Heart left ventricle (tissue), 16 donors: ENCODE measurements around the gene SLC8A3. TPM values are rescaled to one million over a fixed set of nuclear protein-coding genes. Genes with fewer than 3 reads are reported as not detected.

Source experiments
- ATAC-seq, 4 donors: fragments of 200-7000 bp; cut with Tn5 transposase; one replicate each; pipeline ENCODE4 v1.9.1; 2020 to 2022; ENCODE audit warnings: moderate library complexity in 4 of 4, mild to moderate bottlenecking in 3 of 4, moderate number of reproducible peaks in 1 of 4
- DNase-seq, 5 donors: peaks; one replicate each; pipeline ENCODE4 v3.0.0-alpha.2; 2020
- H3K27ac ChIP-seq, 12 donors: fragments of 200-600 bp; sonication (generic) in 4 of 12; one replicate each; pipeline versions ENCODE4 v1.5.0 to v1.8.0; 2016 to 2022; ENCODE audit warnings: mild to moderate bottlenecking in 2 of 12
- H3K27me3 ChIP-seq, 9 donors: fragments of 200-600 bp; sonication (generic) in 2 of 9; one replicate each; pipeline versions ENCODE4 v1.5.1 to v1.8.0; 2016 to 2022; ENCODE audit warnings: mild to moderate bottlenecking in 3 of 9
- H3K36me3 ChIP-seq, 9 donors: fragments of 200-600 bp; sonication (generic) in 2 of 9; one replicate each; pipeline versions ENCODE4 v1.5.0 to v1.8.0; 2018 to 2022; ENCODE audit warnings: mild to moderate bottlenecking in 2 of 9
- H3K4me1 ChIP-seq, 12 donors: fragments of 200-600 bp; sonication (generic) in 4 of 12; one replicate each; pipeline versions ENCODE4 v1.5.0 to v1.8.0; 2016 to 2022; ENCODE audit warnings: mild to moderate bottlenecking in 3 of 12
- H3K4me3 ChIP-seq, 12 donors: fragments of 200-600 bp; sonication (generic) in 4 of 12; one replicate each; pipeline versions ENCODE4 v1.5.0 to v1.8.0; 2017 to 2022; ENCODE audit warnings: mild to moderate bottlenecking in 9 of 12, moderate library complexity in 4 of 12
- H3K9me3 ChIP-seq, 12 donors: fragments of 200-600 bp; sonication (generic) in 4 of 12; one replicate each; pipeline versions ENCODE4 v1.5.0 to v1.8.0; 2016 to 2022; ENCODE audit warnings: mild to moderate bottlenecking in 1 of 12
- POLR2A ChIP-seq, 2 donors: fragments of 450-650 bp; IDR thresholded peaks; one replicate each; pipeline ENCODE4 v1.6.1; 2017; ENCODE audit warnings: antibody characterized with exemption in 2 of 2, mild to moderate bottlenecking in 2 of 2, moderate library complexity in 2 of 2
- WGBS, 4 donors: extraction: QIAGEN DNeasy Blood & Tissue Kit in 2 of 4; methylation state at CpG; one replicate each; pipeline versions ENCODE4 v1.1.5 to v1.1.7; 2013 to 2018; 5-methylcytosine and 5-hydroxymethylcytosine counted together
- intact Hi-C, 10 donors: fragments of 100-400 bp; cut with DNase I; formaldehyde crosslinking; loops; one replicate each; pipeline versions ENCODE4 v1.11.1 to v1.14.2; 2022
- polyA plus RNA-seq, 2 donors: library from polyadenylated mRNA; stranded (reverse); fragments of 200-250 nt; gene quantifications; one replicate each; pipeline ENCODE4 v1.2.3, GENCODE V29; 2013
- total RNA-seq, 9 donors: library from RNA; depleted of rRNA in 2 of 9; stranded (reverse); fragments of >200 nt in 2 of 9; fragmentation: NEBNext Ultra II Directional in 3 of 9; extraction: Animal tissue kit (Norgen Biotek cat#: 25700) in 3 of 9; gene quantifications; one replicate each; pipeline versions ENCODE4 v1.1.0 to v1.2.4, GENCODE V29; 2016 to 2023
- TF ChIP-seq, protein P1 (sequence below), 12 donors: fragments of 200-600 bp; sonication (generic) in 4 of 12; IDR thresholded peaks; one replicate each; pipeline versions ENCODE4 v1.5.0 to v1.8.0; 2018 to 2022; ENCODE audit warnings: antibody characterized with exemption in 12 of 12, mild to moderate bottlenecking in 5 of 12
- donor health status: ischemic (EF 13 %, LVEDD 7.1; RV severe dilation, severe dysfunction).
- donor health status: healthy with polysubstance abuse.
- donor health status: DM: no; HTN: yes; CAD: no.
- donor health status: DM: no; HTN: no; CAD: no.
- donor health status: ischemic (EF 25% LVEDD 6.9; RV normal size, moderate dysfunction).
- donor health status: ischemic (EF 25% LVEDD 5.7; RV mildly dilated, moderate dysfunction).
- donor health status: healthy.
- donor health status: DM: yes; HTN: yes; CAD: no.
- donor health status: ischemic (EF 35%, LVEDD 5.7; RV mildly dilated, moderate dysfunction).
- donor health status: nonischemic (EF 11% LVEDD 7.7; RV severe dilation, severe dysfunction).
- donor health status: DM: yes; HTN: yes; CAD: no.
- donor health status: PGD.
- donor health status: ischemic (EF 29% LVEDD 5.4; RV normal size, mild dysfunction).
- donor health status: nonischemic (EF 23%, LVEDD 6.1; RV moderate dilation, normal function).

SLC8A3 gene
- total and polyA plus RNA-seq, 11 donors: 0.03 to 0.23 (median 0.11) TPM; not detected in 6

DNA sequence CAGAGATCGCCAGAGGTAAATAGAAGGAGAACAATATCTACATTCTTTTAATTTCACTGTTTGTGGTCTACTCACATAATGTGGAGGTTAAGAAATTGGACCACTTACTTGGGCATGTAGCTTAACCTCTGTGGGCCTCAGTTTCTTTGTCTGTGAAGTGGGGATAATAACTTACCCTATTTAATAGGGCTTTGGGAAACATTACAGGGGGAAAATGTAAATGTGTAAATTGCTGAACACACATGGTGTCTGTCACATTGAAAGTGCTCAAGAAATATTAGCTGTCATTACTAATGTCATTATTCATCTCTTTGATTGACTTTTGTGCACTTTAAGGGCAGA is 140.5 kb downstream of the SLC8A3 start:
- 78 to 87% (median 82%) methylated on average over 1 of the region's 1 CpG for WGBS, 4 donors
- no peak for DNase-seq
- Histone ChIP-seq H3K9me3 (no peaks in the 10 kb centered on the region), H3K27me3 (peaks cover 0 to 29% (median 3%) of the 10 kb centered on the region in 9 donors), H3K4me1 (no peaks in the 10 kb centered on the region), H3K36me3 (no peaks in the 10 kb centered on the region), H3K27ac (no peak overlapping the region), H3K4me3 (no peak overlapping the region)
- intact Hi-C loops: loop anchor here in 7 of 10 donors (5.0 to 10.0 kb wide), 4 partner anchors 269 to 667 kb away; no protein-coding TSS in a partner anchor
- TF ChIP-seq, protein P1, sequence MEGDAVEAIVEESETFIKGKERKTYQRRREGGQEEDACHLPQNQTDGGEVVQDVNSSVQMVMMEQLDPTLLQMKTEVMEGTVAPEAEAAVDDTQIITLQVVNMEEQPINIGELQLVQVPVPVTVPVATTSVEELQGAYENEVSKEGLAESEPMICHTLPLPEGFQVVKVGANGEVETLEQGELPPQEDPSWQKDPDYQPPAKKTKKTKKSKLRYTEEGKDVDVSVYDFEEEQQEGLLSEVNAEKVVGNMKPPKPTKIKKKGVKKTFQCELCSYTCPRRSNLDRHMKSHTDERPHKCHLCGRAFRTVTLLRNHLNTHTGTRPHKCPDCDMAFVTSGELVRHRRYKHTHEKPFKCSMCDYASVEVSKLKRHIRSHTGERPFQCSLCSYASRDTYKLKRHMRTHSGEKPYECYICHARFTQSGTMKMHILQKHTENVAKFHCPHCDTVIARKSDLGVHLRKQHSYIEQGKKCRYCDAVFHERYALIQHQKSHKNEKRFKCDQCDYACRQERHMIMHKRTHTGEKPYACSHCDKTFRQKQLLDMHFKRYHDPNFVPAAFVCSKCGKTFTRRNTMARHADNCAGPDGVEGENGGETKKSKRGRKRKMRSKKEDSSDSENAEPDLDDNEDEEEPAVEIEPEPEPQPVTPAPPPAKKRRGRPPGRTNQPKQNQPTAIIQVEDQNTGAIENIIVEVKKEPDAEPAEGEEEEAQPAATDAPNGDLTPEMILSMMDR (IDR thresholded peaks at IDR 0.05): no peak
- TF ChIP-seq POLR2A (IDR thresholded peaks at IDR 0.05): no peak
- no peak for ATAC-seq

DNA sequence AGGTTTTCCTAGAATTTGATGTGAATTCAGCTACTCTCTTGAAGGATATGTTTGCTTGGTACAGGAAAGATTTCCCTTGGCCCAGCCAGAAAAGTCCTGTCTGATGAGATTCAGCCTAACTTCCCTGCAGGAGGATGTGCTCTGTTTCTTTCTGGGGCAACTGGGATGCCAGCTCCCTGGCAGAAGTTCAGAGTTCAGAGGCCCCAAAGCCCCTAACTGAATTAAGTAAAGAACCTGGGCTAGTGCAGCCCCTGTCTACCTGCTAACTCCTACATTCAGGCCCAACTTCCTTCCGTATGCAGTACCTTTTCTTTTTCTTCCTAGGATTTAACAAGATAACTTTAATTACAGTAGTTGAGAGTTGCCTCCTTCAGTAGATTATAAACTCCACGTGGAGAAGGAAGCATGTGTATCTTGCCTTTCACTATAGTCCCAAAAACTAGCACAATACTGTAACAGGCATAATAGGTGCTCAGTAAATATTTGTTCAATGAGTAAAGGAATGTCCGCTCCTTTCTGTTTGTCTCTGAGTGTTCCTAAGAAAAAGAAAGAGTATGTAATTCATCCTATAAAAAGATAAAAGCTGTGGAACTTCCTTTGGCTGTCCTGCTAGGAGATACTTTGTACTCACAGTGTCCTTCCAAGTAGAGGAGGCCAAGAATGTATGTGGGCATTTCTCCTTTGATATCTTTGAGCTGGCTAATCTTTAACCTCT is 141.0 kb downstream of the SLC8A3 start:
- ATAC-seq (no peak), DNase-seq (no peak)
- intact Hi-C loops: loop anchor here in 7 of 10 donors (5.0 to 10.0 kb wide), 4 partner anchors 270 to 667 kb away; no protein-coding TSS in a partner anchor
- H3K4me3 ChIP-seq: no peak overlapping the region
- H3K36me3 ChIP-seq: no peaks in the 10 kb centered on the region
- no peak overlapping the region for H3K27ac ChIP-seq
- WGBS, 4 donors: 58 to 63% (median 59%) methylated on average over 3 of the region's 3 CpGs
- TF ChIP-seq POLR2A (IDR thresholded peaks at IDR 0.05): no peak
- TF ChIP-seq, protein P1 (IDR thresholded peaks at IDR 0.05): no peak
- H3K9me3 ChIP-seq: no peaks in the 10 kb centered on the region
- H3K27me3 ChIP-seq: peaks cover 0 to 33% (median 7%) of the 10 kb centered on the region in 9 donors
- no peaks in the 10 kb centered on the region for H3K4me1 ChIP-seq

DNA sequence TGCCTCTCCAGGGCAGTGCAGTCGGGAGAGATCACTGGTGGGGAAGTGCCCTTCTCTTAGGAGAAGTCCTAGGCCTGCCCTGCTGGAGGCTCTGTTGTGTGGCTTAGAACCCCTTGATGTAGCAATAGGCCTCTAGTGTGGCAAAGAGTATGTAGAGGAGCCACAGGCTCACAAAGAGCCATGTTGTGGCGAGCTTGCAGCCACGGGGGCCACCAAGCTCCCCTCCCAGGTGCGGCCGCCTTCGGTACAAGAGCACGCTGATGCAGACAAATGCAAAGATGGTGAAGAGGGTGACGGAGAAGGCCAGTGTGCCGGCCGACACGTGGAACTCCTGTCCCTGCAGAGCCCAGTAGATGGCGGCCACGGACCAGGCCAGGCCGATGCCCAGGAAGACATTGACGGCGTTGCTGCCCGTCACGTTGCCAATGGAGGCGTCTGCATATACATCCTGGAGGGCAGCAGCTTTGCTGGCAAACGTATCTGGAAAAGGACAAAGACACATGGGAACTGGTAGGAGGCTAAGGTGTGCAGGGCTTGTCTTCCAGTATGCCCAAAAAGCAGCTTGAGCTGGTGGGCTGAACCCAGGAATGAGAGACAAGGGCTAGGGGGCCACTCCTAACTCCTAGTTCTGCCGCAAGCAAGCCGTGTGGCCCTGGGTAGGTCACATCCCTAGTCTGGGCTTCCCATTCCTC is 142.8 kb downstream of the SLC8A3 start:
- H3K4me3 ChIP-seq: no peak overlapping the region
- H3K9me3 ChIP-seq: no peaks in the 10 kb centered on the region
- H3K36me3 ChIP-seq: no peaks in the 10 kb centered on the region
- no peak for TF ChIP-seq POLR2A (IDR thresholded peaks at IDR 0.05)
- TF ChIP-seq, protein P1 (IDR thresholded peaks at IDR 0.05): peak; percentile 45 to 73 (median 58)
- ATAC-seq (peak in 3 of 4 donors; percentile 80 to 89 (median 89)), DNase-seq (peak in 4 of 5 donors; percentile 37 to 71 (median 48))
- 17 to 28% (median 24%) methylated on average over 17 to 22 of the region's 22 CpGs for WGBS, 4 donors
- no peaks in the 10 kb centered on the region for H3K4me1 ChIP-seq
- peaks cover 0 to 39% (median 7%) of the 10 kb centered on the region in 9 donors for H3K27me3 ChIP-seq
- intact Hi-C loops: loop anchor here in 7 of 10 donors (5.0 to 10.0 kb wide), 4 partner anchors 271 to 669 kb away; no protein-coding TSS in a partner anchor
- H3K27ac ChIP-seq: no peak overlapping the region

DNA sequence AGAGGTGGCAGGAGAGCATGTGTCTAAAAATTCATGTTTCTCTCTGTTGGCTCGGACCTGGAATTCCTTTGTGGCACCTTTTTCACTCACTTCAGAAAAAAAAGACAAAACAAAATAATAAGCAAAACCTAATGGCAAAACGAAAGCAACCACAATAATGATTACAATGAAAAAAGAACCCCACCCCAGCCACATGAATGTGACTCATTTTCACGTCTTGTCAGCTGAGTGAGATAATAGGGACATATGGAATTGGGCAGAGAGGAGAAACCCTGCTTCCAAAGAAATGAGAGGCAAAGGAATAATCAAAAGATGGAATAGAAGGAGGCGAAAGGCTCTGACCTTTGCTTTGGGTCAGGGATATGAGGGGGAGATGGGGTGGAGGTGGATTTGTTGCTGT is 143.4 kb downstream of the SLC8A3 start:
- H3K27ac ChIP-seq: no peak overlapping the region
- whole genome bisulfite sequencing, 4 donors: 62 to 72% (median 69%) methylated on average over 4 of the region's 4 CpGs
- TF ChIP-seq POLR2A (IDR thresholded peaks at IDR 0.05): no peak
- TF ChIP-seq, protein P1 (IDR thresholded peaks at IDR 0.05): no peak
- ATAC-seq (no peak), DNase-seq (no peak)
- no peaks in the 10 kb centered on the region for H3K9me3 ChIP-seq
- peaks cover 0 to 39% (median 7%) of the 10 kb centered on the region in 9 donors for H3K27me3 ChIP-seq
- no peaks in the 10 kb centered on the region for H3K4me1 ChIP-seq
- H3K36me3 ChIP-seq: no peaks in the 10 kb centered on the region
- H3K4me3 ChIP-seq: no peak overlapping the region
- intact Hi-C loops: loop anchor here in 7 of 10 donors (5.0 to 10.0 kb wide), 4 partner anchors 272 to 669 kb away; no protein-coding TSS in a partner anchor
